Suprapubic skin (tissue), 4 donors: ENCODE measurements around the gene FGF10. TPM values are rescaled to one million over a fixed set of nuclear protein-coding genes. Genes with fewer than 3 reads are reported as not detected.

ENCODE experiments used
- DNase-seq, 2 donors: peaks; one replicate each; pipeline ENCODE4 v3.0.0-alpha.2; 2019; ENCODE audit warnings: low spot score in 2 of 2
- H3K27ac ChIP-seq: fragments of 200-600 bp; sonication (generic); one replicate; pipeline ENCODE4 v1.5.1; 2019
- H3K27me3 ChIP-seq: fragments of 200-600 bp; sonication (generic); one replicate; pipeline ENCODE4 v1.5.1; 2019
- H3K36me3 ChIP-seq: fragments of 200-600 bp; sonication (generic); one replicate; pipeline ENCODE4 v1.5.1; 2019
- H3K4me1 ChIP-seq: fragments of 200-600 bp; sonication (generic); one replicate; pipeline ENCODE4 v1.5.1; 2019
- H3K4me3 ChIP-seq: fragments of 200-600 bp; sonication (generic); one replicate; pipeline ENCODE4 v1.5.1; 2019; ENCODE audit warnings: mild to moderate bottlenecking
- H3K9me3 ChIP-seq: fragments of 200-600 bp; sonication (generic); one replicate; pipeline ENCODE4 v1.5.1; 2019
- CTCF ChIP-seq, 2 donors: fragments of 200-600 bp in 1 of 2; fragments of 450-650 bp in 1 of 2; sonication (generic) in 1 of 2; IDR thresholded peaks; one replicate each; pipeline ENCODE4 v1.5.1; 2016 to 2019; ENCODE audit warnings: antibody characterized with exemption in 2 of 2, mild to moderate bottlenecking in 1 of 2, moderate library complexity in 1 of 2
- EP300 ChIP-seq: sonication (generic); formaldehyde crosslinking; IDR thresholded peaks from one replicate; pipeline ENCODE4 v1.6.1; 2017; ENCODE audit warnings: antibody characterized with exemption
- POLR2A ChIP-seq, 2 donors: fragments of 450-650 bp; IDR thresholded peaks; one replicate each; pipeline ENCODE4 v1.6.1; 2017; ENCODE audit warnings: antibody characterized with exemption in 2 of 2, mild to moderate bottlenecking in 2 of 2, moderate library complexity in 2 of 2
- POLR2AphosphoS5 ChIP-seq, 3 donors: sonication (generic); formaldehyde crosslinking; IDR thresholded peaks; one replicate each; pipeline ENCODE4 v1.6.1; 2017; ENCODE audit warnings: antibody characterized with exemption in 3 of 3
- WGBS: methylation state at CpG from one replicate; pipeline ENCODE4 v1.1.5; 2018; 5-methylcytosine and 5-hydroxymethylcytosine counted together
- total RNA-seq, 4 donors: library from RNA; depleted of rRNA; stranded (reverse); fragments of >200 nt; gene quantifications; one replicate each; pipeline ENCODE4 v1.1.0, GENCODE V29; 2016

The FGF10 gene
- total RNA-seq, 4 donors from 2014 or later: 0.42 to 3.9 (median 2.1) TPM

- Histone ChIP-seq H3K4me3 (peak overlapping the region; percentile 51), H3K27me3 (peaks cover 34% of the 10 kb centered on the region), H3K36me3 (no peaks in the 10 kb centered on the region), H3K9me3 (no peaks in the 10 kb centered on the region), H3K27ac (no peak overlapping the region), H3K4me1 (peaks cover 21% of the 10 kb centered on the region)
- DNase-seq: no peak
- TF ChIP-seq EP300: no peak
- no peak for TF ChIP-seq CTCF (IDR thresholded peaks at IDR 0.05)
- no peak for TF ChIP-seq POLR2AphosphoS5 (IDR thresholded peaks at IDR 0.05)
- TF ChIP-seq POLR2A (IDR thresholded peaks at IDR 0.05): no peak
- WGBS: 8% methylated on average over 3 of the region's 3 CpGs
Observed at GRCh38 chr5:44387406-44387805, 1.8 kb downstream of the FGF10 start.

- TF ChIP-seq POLR2AphosphoS5 (IDR thresholded peaks at IDR 0.05): no peak
- no peak for TF ChIP-seq EP300
- no peak for TF ChIP-seq POLR2A (IDR thresholded peaks at IDR 0.05)
- no peak for TF ChIP-seq CTCF (IDR thresholded peaks at IDR 0.05)
- Histone ChIP-seq H3K27me3 (peaks cover 31% of the 10 kb centered on the region), H3K9me3 (no peaks in the 10 kb centered on the region), H3K27ac (no peak overlapping the region), H3K4me1 (peaks cover 21% of the 10 kb centered on the region), H3K4me3 (no peak overlapping the region), H3K36me3 (no peaks in the 10 kb centered on the region)
- no peak for DNase-seq
- WGBS: 38% methylated on average over 4 of the region's 4 CpGs
Observed at GRCh38 chr5:44385291-44385900, 3.8 kb downstream of the FGF10 start.

GRCh38 chr5:44384816-44385215 is 4.4 kb downstream of the FGF10 start:
- DNase-seq: no peak
- no peaks in the 10 kb centered on the region for H3K9me3 ChIP-seq
- H3K4me3 ChIP-seq: no peak overlapping the region
- no peak for TF ChIP-seq POLR2AphosphoS5 (IDR thresholded peaks at IDR 0.05)
- no peak for TF ChIP-seq POLR2A (IDR thresholded peaks at IDR 0.05)
- no peak for TF ChIP-seq EP300
- no peak for TF ChIP-seq CTCF (IDR thresholded peaks at IDR 0.05)
- 50% methylated on average over 1 of the region's 1 CpG for WGBS
- no peak overlapping the region for H3K27ac ChIP-seq
- peaks cover 19% of the 10 kb centered on the region for H3K4me1 ChIP-seq
- peaks cover 31% of the 10 kb centered on the region for H3K27me3 ChIP-seq
- H3K36me3 ChIP-seq: no peaks in the 10 kb centered on the region

GRCh38 chr5:44382894-44383293 is 6.3 kb downstream of the FGF10 start:
- Histone ChIP-seq H3K4me1 (peaks cover 2% of the 10 kb centered on the region), H3K9me3 (no peaks in the 10 kb centered on the region), H3K27me3 (peaks cover 11% of the 10 kb centered on the region), H3K27ac (no peak overlapping the region), H3K4me3 (no peak overlapping the region), H3K36me3 (no peaks in the 10 kb centered on the region)
- no peak for TF ChIP-seq POLR2A (IDR thresholded peaks at IDR 0.05)
- DNase-seq: no peak

GRCh38 chr5:44377057-44377456 is 12.2 kb downstream of the FGF10 start:
- TF ChIP-seq EP300 (no peak), POLR2AphosphoS5 (IDR thresholded peaks at IDR 0.05) (no peak), CTCF (IDR thresholded peaks at IDR 0.05) (no peak), POLR2A (IDR thresholded peaks at IDR 0.05) (no peak)
- Histone ChIP-seq H3K4me3 (no peak overlapping the region), H3K9me3 (no peaks in the 10 kb centered on the region), H3K27ac (no peak overlapping the region), H3K27me3 (no peaks in the 10 kb centered on the region), H3K36me3 (no peaks in the 10 kb centered on the region), H3K4me1 (no peaks in the 10 kb centered on the region)
- 76% methylated on average over 2 of the region's 2 CpGs for WGBS
- no peak for DNase-seq

GRCh38 chr5:44372028-44372427 is 17.2 kb downstream of the FGF10 start:
- H3K27ac ChIP-seq: no peak overlapping the region
- H3K9me3 ChIP-seq: no peaks in the 10 kb centered on the region
- H3K4me1 ChIP-seq: no peaks in the 10 kb centered on the region
- no peak overlapping the region for H3K4me3 ChIP-seq
- TF ChIP-seq EP300 (no peak), POLR2A (IDR thresholded peaks at IDR 0.05) (no peak), CTCF (IDR thresholded peaks at IDR 0.05) (no peak), POLR2AphosphoS5 (IDR thresholded peaks at IDR 0.05) (no peak)
- H3K36me3 ChIP-seq: no peaks in the 10 kb centered on the region
- no peak for DNase-seq
- H3K27me3 ChIP-seq: no peaks in the 10 kb centered on the region
- 63% methylated on average over 4 of the region's 4 CpGs for WGBS
